Erythroblast (primary cell): ENCODE measurements around the gene HSDL1.

Experiments
- GATA1 ChIP-seq: IDR thresholded peaks from 2 replicates; pipeline ENCODE4 v1.6.1; 2011; ENCODE audit warnings: low read depth, mild to moderate bottlenecking, control low read depth, low read length, moderate library complexity
- POLR2A ChIP-seq: IDR thresholded peaks from 2 replicates; pipeline ENCODE4 v1.6.1; 2011; ENCODE audit warnings: mild to moderate bottlenecking, low read length

DNA sequence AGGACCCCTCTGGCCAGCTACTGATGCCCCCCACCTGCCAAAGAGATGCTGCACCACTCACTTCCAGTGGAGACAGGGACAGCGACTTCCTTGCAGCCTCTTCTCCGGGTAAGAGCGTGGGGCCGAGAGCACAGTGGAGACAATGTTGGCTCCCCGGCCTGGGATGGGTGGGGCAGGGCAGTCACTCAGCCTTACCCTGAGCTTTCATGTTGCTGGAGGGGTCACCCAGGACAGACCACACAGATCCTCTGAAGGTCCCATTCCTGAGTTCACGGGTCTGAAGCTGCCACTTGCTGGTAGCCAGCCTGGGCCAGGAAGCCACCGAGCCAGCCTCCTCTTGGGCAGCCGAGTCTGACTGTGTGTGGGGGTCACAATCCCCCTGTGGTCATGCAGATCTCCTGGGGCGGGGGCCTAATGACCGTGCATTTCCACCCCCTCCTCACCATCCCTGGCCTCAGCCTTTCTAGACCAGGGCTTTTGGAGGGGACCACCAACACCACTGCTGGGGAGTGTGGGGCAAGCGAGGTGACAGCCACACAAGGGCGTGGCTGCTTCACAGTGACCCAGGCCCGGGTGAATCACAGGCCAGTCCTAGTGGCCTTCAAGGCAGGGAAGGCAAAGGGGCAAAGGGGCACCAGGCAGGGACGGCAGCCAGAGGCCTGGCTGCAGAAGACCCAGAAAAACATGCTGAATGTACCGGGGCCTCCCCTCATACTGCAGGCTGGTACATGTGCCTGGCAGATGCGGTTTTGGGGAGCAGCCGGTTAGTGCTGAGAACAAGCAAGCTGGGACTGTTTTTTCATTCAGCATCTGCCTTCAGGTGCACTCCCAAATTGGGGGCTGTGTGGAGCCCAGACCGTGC is 31.4 kb upstream of the HSDL1 start:
- TF ChIP-seq POLR2A, result no peak
- TF ChIP-seq GATA1, result no peak
